ENCODE results near the gene MKLN1. TPM values are rescaled to one million over a fixed set of nuclear protein-coding genes. Genes with fewer than 3 reads are reported as not detected.

The MKLN1 gene
- total and polyA plus RNA-seq, 4 donors: 7.1 to 48.4 (median 25.5) TPM

GRCh38 chr7:131538071-131538812 lies 210.6 kb downstream of the MKLN1 start (continued):
- TF ChIP-seq, protein P1, sequence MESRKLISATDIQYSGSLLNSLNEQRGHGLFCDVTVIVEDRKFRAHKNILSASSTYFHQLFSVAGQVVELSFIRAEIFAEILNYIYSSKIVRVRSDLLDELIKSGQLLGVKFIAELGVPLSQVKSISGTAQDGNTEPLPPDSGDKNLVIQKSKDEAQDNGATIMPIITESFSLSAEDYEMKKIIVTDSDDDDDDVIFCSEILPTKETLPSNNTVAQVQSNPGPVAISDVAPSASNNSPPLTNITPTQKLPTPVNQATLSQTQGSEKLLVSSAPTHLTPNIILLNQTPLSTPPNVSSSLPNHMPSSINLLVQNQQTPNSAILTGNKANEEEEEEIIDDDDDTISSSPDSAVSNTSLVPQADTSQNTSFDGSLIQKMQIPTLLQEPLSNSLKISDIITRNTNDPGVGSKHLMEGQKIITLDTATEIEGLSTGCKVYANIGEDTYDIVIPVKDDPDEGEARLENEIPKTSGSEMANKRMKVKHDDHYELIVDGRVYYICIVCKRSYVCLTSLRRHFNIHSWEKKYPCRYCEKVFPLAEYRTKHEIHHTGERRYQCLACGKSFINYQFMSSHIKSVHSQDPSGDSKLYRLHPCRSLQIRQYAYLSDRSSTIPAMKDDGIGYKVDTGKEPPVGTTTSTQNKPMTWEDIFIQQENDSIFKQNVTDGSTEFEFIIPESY (IDR thresholded peaks at IDR 0.05): no peak

DNA sequence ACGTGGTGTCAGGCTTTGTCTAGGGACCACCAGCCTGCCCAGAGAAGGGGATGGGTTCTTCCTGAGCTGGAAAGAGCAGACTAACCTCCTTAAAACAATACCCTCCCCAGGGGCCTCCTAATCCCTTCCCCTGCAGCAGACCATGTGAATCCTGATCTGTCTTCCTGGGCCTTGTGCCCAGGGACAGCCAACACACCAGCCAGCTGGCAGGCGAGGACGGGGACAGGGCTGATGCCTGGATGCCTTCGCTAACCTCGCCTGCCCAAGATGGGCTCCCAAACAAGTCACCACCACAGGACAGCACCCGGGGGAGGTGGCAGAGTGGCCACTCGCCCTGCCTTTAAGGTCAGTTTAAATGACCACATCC lies 211.1 kb downstream of the MKLN1 start:
- no peak overlapping the region for H3K27ac ChIP-seq (ENCODE audit: low read depth in 1 of 2, low read length in 2 of 2)
- no peak overlapping the region for H3K4me3 ChIP-seq (ENCODE audit: low read depth in 1 of 3, low read length in 3 of 3)
- H3K9me3 ChIP-seq (ENCODE audit: control insufficient read depth in 4 of 4, low read length in 3 of 4): no peaks in the 10 kb centered on the region
- no peak overlapping the region for H3K9ac ChIP-seq (ENCODE audit: low read depth in 1 of 2, low read length in 2 of 2)
- DNase-seq (ENCODE audit: low spot score): no peak
- no peaks in the 10 kb centered on the region for H3K36me3 ChIP-seq (ENCODE audit: control insufficient read depth in 4 of 4, insufficient read depth in 3 of 4, low read depth in 1 of 4, low read length in 3 of 4)
- WGBS: 88% methylated on average over 7 of the region's 7 CpGs
- TF ChIP-seq GABPA (IDR thresholded peaks at IDR 0.05 in 1 of 2, conservative IDR thresholded peaks at IDR 0.05 in 1 of 2) (no peak), MAX (IDR thresholded peaks at IDR 0.05) (no peak), SP1 (IDR thresholded peaks at IDR 0.05) (no peak), RAD21 (IDR thresholded peaks at IDR 0.05) (no peak), RXRA (IDR thresholded peaks at IDR 0.05) (no peak)
- no peaks in the 10 kb centered on the region for H3K27me3 ChIP-seq (ENCODE audit: control insufficient read depth in 4 of 4, insufficient read depth in 4 of 4, low read length in 3 of 4)
- peaks cover 0 to 4% (median 0%) of the 10 kb centered on the region in 4 donors for H3K4me1 ChIP-seq (ENCODE audit: control insufficient read depth in 4 of 4, insufficient read depth in 4 of 4, low read length in 3 of 4)

DNA sequence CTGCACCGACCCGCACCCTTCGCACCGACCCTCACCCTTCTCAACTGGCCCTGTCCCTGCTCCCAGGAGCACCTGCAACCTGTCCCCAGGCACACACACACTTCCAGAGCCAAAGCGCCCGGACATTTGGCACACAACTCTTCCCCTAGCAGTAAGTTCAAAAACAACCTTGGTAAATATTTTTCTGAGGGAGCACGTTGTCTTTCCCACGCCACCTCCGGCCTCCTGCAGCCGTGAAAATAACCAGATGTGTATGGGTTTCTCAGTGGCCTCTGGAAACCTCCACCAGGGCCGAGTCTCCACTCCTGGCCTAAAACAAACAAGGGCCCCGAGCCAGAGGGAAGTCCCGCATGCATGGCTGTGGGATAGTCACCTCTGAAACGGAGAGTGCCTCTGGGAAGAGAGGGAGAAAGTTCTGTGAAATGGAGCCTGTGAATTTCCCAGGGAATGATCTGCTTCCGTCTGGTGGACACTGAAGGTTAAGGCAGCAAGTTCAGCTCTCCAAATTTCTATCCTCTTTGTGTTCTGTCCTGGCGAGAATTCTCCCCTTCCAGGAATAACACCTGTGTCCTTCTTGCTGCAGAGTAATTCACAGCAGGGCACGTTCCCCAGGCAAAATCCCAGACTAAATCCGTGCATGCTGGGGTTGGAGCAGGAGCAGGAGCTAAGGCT lies 213.0 kb downstream of the MKLN1 start:
- Histone ChIP-seq H3K9ac (ENCODE audit: low read depth in 1 of 2, low read length in 2 of 2) (no peak overlapping the region), H3K36me3 (ENCODE audit: control insufficient read depth in 4 of 4, insufficient read depth in 3 of 4, low read depth in 1 of 4, low read length in 3 of 4) (no peaks in the 10 kb centered on the region), H3K4me3 (ENCODE audit: low read depth in 1 of 3, low read length in 3 of 3) (no peak overlapping the region), H3K4me1 (ENCODE audit: control insufficient read depth in 4 of 4, insufficient read depth in 4 of 4, low read length in 3 of 4) (peaks cover 0 to 4% (median 0%) of the 10 kb centered on the region in 4 donors), H3K9me3 (ENCODE audit: control insufficient read depth in 4 of 4, low read length in 3 of 4) (no peaks in the 10 kb centered on the region), H3K27ac (ENCODE audit: low read depth in 1 of 2, low read length in 2 of 2) (no peak overlapping the region), H3K27me3 (ENCODE audit: control insufficient read depth in 4 of 4, insufficient read depth in 4 of 4, low read length in 3 of 4) (no peaks in the 10 kb centered on the region)
- no peak for TF ChIP-seq FOXA1 (IDR thresholded peaks at IDR 0.05)
- TF ChIP-seq, protein P1 (IDR thresholded peaks at IDR 0.05): no peak
- no peak for DNase-seq (ENCODE audit: low spot score)
- 54% methylated on average over 18 of the region's 18 CpGs for WGBS

- no peak overlapping the region for H3K27ac ChIP-seq (ENCODE audit: low read depth in 1 of 2, low read length in 2 of 2)
- WGBS: 97% methylated on average over 5 of the region's 5 CpGs
- H3K9me3 ChIP-seq (ENCODE audit: control insufficient read depth in 4 of 4, low read length in 3 of 4): no peaks in the 10 kb centered on the region
- H3K4me3 ChIP-seq (ENCODE audit: low read depth in 1 of 3, low read length in 3 of 3): no peak overlapping the region
- H3K36me3 ChIP-seq (ENCODE audit: control insufficient read depth in 4 of 4, insufficient read depth in 3 of 4, low read depth in 1 of 4, low read length in 3 of 4): no peaks in the 10 kb centered on the region
- H3K9ac ChIP-seq (ENCODE audit: low read depth in 1 of 2, low read length in 2 of 2): no peak overlapping the region
- no peak for DNase-seq (ENCODE audit: low spot score)
- H3K27me3 ChIP-seq (ENCODE audit: control insufficient read depth in 4 of 4, insufficient read depth in 4 of 4, low read length in 3 of 4): no peaks in the 10 kb centered on the region
- peaks cover 0 to 4% (median 2%) of the 10 kb centered on the region in 4 donors for H3K4me1 ChIP-seq (ENCODE audit: control insufficient read depth in 4 of 4, insufficient read depth in 4 of 4, low read length in 3 of 4)
- no peak for TF ChIP-seq RXRA (IDR thresholded peaks at IDR 0.05)
- TF ChIP-seq TAF1 (conservative IDR thresholded peaks at IDR 0.05): no peak
- no peak for TF ChIP-seq GABPA (IDR thresholded peaks at IDR 0.05 in 1 of 2, conservative IDR thresholded peaks at IDR 0.05 in 1 of 2)
- TF ChIP-seq, protein P2, sequence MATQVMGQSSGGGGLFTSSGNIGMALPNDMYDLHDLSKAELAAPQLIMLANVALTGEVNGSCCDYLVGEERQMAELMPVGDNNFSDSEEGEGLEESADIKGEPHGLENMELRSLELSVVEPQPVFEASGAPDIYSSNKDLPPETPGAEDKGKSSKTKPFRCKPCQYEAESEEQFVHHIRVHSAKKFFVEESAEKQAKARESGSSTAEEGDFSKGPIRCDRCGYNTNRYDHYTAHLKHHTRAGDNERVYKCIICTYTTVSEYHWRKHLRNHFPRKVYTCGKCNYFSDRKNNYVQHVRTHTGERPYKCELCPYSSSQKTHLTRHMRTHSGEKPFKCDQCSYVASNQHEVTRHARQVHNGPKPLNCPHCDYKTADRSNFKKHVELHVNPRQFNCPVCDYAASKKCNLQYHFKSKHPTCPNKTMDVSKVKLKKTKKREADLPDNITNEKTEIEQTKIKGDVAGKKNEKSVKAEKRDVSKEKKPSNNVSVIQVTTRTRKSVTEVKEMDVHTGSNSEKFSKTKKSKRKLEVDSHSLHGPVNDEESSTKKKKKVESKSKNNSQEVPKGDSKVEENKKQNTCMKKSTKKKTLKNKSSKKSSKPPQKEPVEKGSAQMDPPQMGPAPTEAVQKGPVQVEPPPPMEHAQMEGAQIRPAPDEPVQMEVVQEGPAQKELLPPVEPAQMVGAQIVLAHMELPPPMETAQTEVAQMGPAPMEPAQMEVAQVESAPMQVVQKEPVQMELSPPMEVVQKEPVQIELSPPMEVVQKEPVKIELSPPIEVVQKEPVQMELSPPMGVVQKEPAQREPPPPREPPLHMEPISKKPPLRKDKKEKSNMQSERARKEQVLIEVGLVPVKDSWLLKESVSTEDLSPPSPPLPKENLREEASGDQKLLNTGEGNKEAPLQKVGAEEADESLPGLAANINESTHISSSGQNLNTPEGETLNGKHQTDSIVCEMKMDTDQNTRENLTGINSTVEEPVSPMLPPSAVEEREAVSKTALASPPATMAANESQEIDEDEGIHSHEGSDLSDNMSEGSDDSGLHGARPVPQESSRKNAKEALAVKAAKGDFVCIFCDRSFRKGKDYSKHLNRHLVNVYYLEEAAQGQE (IDR thresholded peaks at IDR 0.05): no peak
- TF ChIP-seq, protein P1 (IDR thresholded peaks at IDR 0.05): no peak
- TF ChIP-seq EGR1 (IDR thresholded peaks at IDR 0.05; ENCODE audit: low read depth in 2 of 2): no peak
- no peak for TF ChIP-seq YY1 (IDR thresholded peaks at IDR 0.05)
These were observed 215.6 kb downstream of the MKLN1 start for GRCh38 chr7:131543298-131543697.
